ENCODE results near the gene TMC3.

GRCh38 chr15:81363276-81363675 lies 10.7 kb downstream of the TMC3 start:
- no peak for TF ChIP-seq CTCF (IDR thresholded peaks at IDR 0.05)
- no peak for TF ChIP-seq POLR2A (IDR thresholded peaks at IDR 0.05; ENCODE audit: low read depth)
- no peak for TF ChIP-seq POLR2AphosphoS5 (IDR thresholded peaks at IDR 0.05)

All from esophagus muscularis mucosa (tissue), 3 donors.